ENCODE measurements around the gene ZNF563.

The ZNF563 gene

GRCh38 chr19:12284226-12284625, 49.2 kb downstream of the ZNF563 start:
- no peak for DNase-seq (ENCODE audit: low read depth, low spot score)
- POLR2A ChIA-PET: no interaction called here

GRCh38 chr19:12278713-12279112, 54.7 kb downstream of the ZNF563 start:
- no peak overlapping the region for H3K4me3 ChIP-seq (ENCODE audit: low read depth, low read length)
- POLR2A ChIA-PET: no interaction called here
- no peak for DNase-seq (ENCODE audit: low read depth, low spot score)
- TF ChIP-seq, protein P1, sequence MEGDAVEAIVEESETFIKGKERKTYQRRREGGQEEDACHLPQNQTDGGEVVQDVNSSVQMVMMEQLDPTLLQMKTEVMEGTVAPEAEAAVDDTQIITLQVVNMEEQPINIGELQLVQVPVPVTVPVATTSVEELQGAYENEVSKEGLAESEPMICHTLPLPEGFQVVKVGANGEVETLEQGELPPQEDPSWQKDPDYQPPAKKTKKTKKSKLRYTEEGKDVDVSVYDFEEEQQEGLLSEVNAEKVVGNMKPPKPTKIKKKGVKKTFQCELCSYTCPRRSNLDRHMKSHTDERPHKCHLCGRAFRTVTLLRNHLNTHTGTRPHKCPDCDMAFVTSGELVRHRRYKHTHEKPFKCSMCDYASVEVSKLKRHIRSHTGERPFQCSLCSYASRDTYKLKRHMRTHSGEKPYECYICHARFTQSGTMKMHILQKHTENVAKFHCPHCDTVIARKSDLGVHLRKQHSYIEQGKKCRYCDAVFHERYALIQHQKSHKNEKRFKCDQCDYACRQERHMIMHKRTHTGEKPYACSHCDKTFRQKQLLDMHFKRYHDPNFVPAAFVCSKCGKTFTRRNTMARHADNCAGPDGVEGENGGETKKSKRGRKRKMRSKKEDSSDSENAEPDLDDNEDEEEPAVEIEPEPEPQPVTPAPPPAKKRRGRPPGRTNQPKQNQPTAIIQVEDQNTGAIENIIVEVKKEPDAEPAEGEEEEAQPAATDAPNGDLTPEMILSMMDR (IDR thresholded peaks at IDR 0.05; ENCODE audit: insufficient read depth, low read length, missing control alignments): no peak
- CTCF ChIA-PET: no interaction called here

More at GRCh38 chr19:12284226-12284625, 49.2 kb downstream of the ZNF563 start:
- CTCF ChIA-PET: no interaction called here
- TF ChIP-seq, protein P1 (IDR thresholded peaks at IDR 0.05; ENCODE audit: insufficient read depth, low read length, missing control alignments): no peak
- H3K4me3 ChIP-seq (ENCODE audit: low read depth, low read length): no peak overlapping the region

GRCh38 chr19:12272980-12273901, 60.2 kb downstream of the ZNF563 start:
- POLR2A ChIA-PET: no interaction called here
- TF ChIP-seq, protein P1 (IDR thresholded peaks at IDR 0.05; ENCODE audit: insufficient read depth, low read length, missing control alignments): no peak
- CTCF ChIA-PET: no interaction called here
- no peak overlapping the region for H3K4me3 ChIP-seq (ENCODE audit: low read depth, low read length)
- DNase-seq (ENCODE audit: low read depth, low spot score): no peak

DNA sequence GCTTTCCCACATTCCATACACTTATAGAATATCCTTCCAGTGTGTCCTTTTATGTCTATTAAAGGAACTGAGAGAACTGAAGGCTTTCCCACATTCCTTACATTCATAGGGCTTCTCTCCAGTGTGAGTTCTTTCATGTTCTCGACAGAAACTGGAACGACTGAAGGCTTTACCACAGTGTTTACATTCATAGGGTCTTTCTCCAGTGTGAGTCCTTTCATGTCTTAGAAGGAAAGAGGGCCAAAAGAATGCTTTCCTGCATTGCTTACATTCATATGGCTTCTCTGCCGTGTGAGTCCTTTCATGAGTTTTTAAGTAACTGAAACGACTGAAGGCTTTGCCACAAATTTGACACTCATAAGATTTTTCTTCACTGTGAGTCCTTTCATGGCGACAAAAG, 61.0 kb downstream of the ZNF563 start:
- H3K4me3 ChIP-seq (ENCODE audit: low read depth, low read length): no peak overlapping the region
- TF ChIP-seq, protein P1 (IDR thresholded peaks at IDR 0.05; ENCODE audit: insufficient read depth, low read length, missing control alignments): no peak
- DNase-seq (ENCODE audit: low read depth, low spot score): no peak
- ChIA-PET POLR2A (no interaction called here), CTCF (no interaction called here)

- CTCF ChIA-PET: no interaction called here
- POLR2A ChIA-PET: no interaction called here
- TF ChIP-seq, protein P1 (IDR thresholded peaks at IDR 0.05; ENCODE audit: insufficient read depth, low read length, missing control alignments): no peak
Measured at GRCh38 chr19:12270854-12271253, 62.6 kb downstream of the ZNF563 start.

More at GRCh38 chr19:12270854-12271253, 62.6 kb downstream of the ZNF563 start:
- H3K4me3 ChIP-seq (ENCODE audit: low read depth, low read length): no peak overlapping the region
- DNase-seq (ENCODE audit: low read depth, low spot score): no peak

Measured in AG04449 (cell line).